HEK293 (cell line): ENCODE data around the gene ADAMTS10.
"Not testable (repeated sequence)": the region's sequence is repeated elsewhere in the genome, so short reads cannot be mapped to it uniquely, and the experiment has no call there.

Source experiments
- CTCF ChIA-PET: fragments of 350-600 bp; formaldehyde crosslinking; extraction: SDS; loops from one replicate; lab custom pipeline; 2021; ENCODE audit warnings: antibody characterized with exemption; lab: Yijun Ruan, JAX
- POLR2A ChIA-PET: fragments of 300-600 bp; formaldehyde crosslinking; extraction: SDS; loops from one replicate; lab custom pipeline; 2020; ENCODE audit warnings: antibody characterized with exemption, inconsistent platforms; lab: Yijun Ruan, JAX
- H3K27ac ChIP-seq: fragments of 200-500 bp; sonication (Bioruptor generic); 2 replicates; pipeline ENCODE4 v1.5.1; 2014; ENCODE audit warnings: low read depth, low read length, control low read depth, inconsistent platforms; ENCODE audit errors: extremely low read depth
- H3K36me3 ChIP-seq, 2 experiments: fragments of 200-500 bp in 1 of 2; sonication (Bioruptor generic) in 1 of 2; 1 replicate in 1 of 2; 2 replicates in 1 of 2; pipeline ENCODE4 v1.5.1; 2014 to 2017; ENCODE audit warnings: inconsistent platforms in 2 of 2, low read length in 2 of 2; ENCODE audit not compliant: control insufficient read depth in 2 of 2, insufficient read depth in 1 of 2
- H3K4me1 ChIP-seq: fragments of 200-500 bp; sonication (Bioruptor generic); 2 replicates; pipeline ENCODE4 v1.5.1; 2014; ENCODE audit warnings: mild to moderate bottlenecking, low read length, inconsistent platforms; ENCODE audit not compliant: control insufficient read depth, insufficient read depth
- H3K4me3 ChIP-seq: 2 replicates; pipeline ENCODE4 v1.5.1; 2011; ENCODE audit warnings: low read depth, mild to moderate bottlenecking, control low read depth, low read length, moderate library complexity
- H3K9me3 ChIP-seq: fragments of 200-500 bp; sonication (Bioruptor generic); 2 replicates; pipeline ENCODE4 v1.5.1; 2014; ENCODE audit warnings: low read depth, low read length, inconsistent platforms; ENCODE audit not compliant: control insufficient read depth, insufficient read depth
- EGR2 ChIP-seq: fragments of 450-650 bp; formaldehyde crosslinking; IDR thresholded peaks from 2 replicates; pipeline ENCODE4 v1.5.1; 2016; ENCODE audit warnings: low read depth, missing biosample characterization, missing genetic modification characterization
- GLIS2 ChIP-seq: fragments of 450-650 bp; formaldehyde crosslinking; IDR thresholded peaks from 2 replicates; pipeline ENCODE4 v1.5.1; 2016; ENCODE audit warnings: missing biosample characterization, missing genetic modification characterization
- IKZF3 ChIP-seq: fragments of 450-650 bp; IDR thresholded peaks from 2 replicates; pipeline ENCODE4 v1.5.0; 2018; ENCODE audit warnings: missing biosample characterization, mild to moderate bottlenecking, missing genetic modification characterization, moderate library complexity
- KLF8 ChIP-seq: fragments of 450-650 bp; formaldehyde crosslinking; IDR thresholded peaks from 2 replicates; pipeline ENCODE4 v1.5.1; 2016; ENCODE audit warnings: missing biosample characterization, missing genetic modification characterization
- TRIM28 ChIP-seq: IDR thresholded peaks from 2 replicates; pipeline ENCODE4 v1.6.1; 2011; ENCODE audit warnings: low read length, control low read depth, borderline replicate concordance
- YY1 ChIP-seq: fragments of 450-650 bp; formaldehyde crosslinking; IDR thresholded peaks from 2 replicates; pipeline ENCODE4 v1.5.1; 2018; ENCODE audit warnings: missing biosample characterization, missing genetic modification characterization
- YY2 ChIP-seq: fragments of 450-650 bp; formaldehyde crosslinking; IDR thresholded peaks from 2 replicates; pipeline ENCODE4 v1.5.1; 2016; ENCODE audit warnings: missing biosample characterization, missing genetic modification characterization
- ZBTB11 ChIP-seq: fragments of 450-650 bp; formaldehyde crosslinking; conservative IDR thresholded peaks from 2 replicates; pipeline ENCODE4 v1.5.1; 2016; ENCODE audit warnings: low read depth, missing biosample characterization, missing genetic modification characterization
- ZNF121 ChIP-seq: fragments of 450-650 bp; formaldehyde crosslinking; IDR thresholded peaks from 2 replicates; pipeline ENCODE4 v1.5.1; 2016; ENCODE audit warnings: missing biosample characterization, missing genetic modification characterization
- ZNF19 ChIP-seq: fragments of 450-650 bp; formaldehyde crosslinking; IDR thresholded peaks from 2 replicates; pipeline ENCODE4; 2016; ENCODE audit warnings: missing biosample characterization, missing genetic modification characterization, low read depth
- ZNF580 ChIP-seq: fragments of 450-650 bp; formaldehyde crosslinking; IDR thresholded peaks from 2 replicates; pipeline ENCODE4 v1.5.1; 2016; ENCODE audit warnings: missing biosample characterization, missing genetic modification characterization
- ZNF596 ChIP-seq: fragments of 450-650 bp; IDR thresholded peaks from 2 replicates; pipeline ENCODE4 v1.5.0; 2018; ENCODE audit warnings: missing biosample characterization, mild to moderate bottlenecking, missing genetic modification characterization, moderate library complexity
- ZNF639 ChIP-seq: fragments of 450-650 bp; formaldehyde crosslinking; IDR thresholded peaks from 2 replicates; pipeline ENCODE4 v1.5.1; 2016; ENCODE audit warnings: missing biosample characterization, missing genetic modification characterization
- ZNF664 ChIP-seq: fragments of 450-650 bp; formaldehyde crosslinking; IDR thresholded peaks from 2 replicates; pipeline ENCODE4 v1.5.1; 2016; ENCODE audit warnings: missing biosample characterization, missing genetic modification characterization
- ZNF777 ChIP-seq: fragments of 450-650 bp; formaldehyde crosslinking; IDR thresholded peaks from 2 replicates; pipeline ENCODE4 v1.5.1; 2017; ENCODE audit warnings: missing biosample characterization, missing genetic modification characterization, borderline replicate concordance
- TF ChIP-seq, protein P1 (sequence below): fragments of 450-650 bp; formaldehyde crosslinking; IDR thresholded peaks from 2 replicates; pipeline ENCODE4 v1.5.1; 2016; ENCODE audit warnings: missing biosample characterization, missing genetic modification characterization
- TF ChIP-seq, protein P2 (sequence below): fragments of 450-650 bp; formaldehyde crosslinking; IDR thresholded peaks from 2 replicates; pipeline ENCODE4 v1.5.0; 2017; ENCODE audit warnings: missing biosample characterization, missing genetic modification characterization, borderline replicate concordance

The ADAMTS10 gene

GRCh38 chr19:8557642-8558238 lies 52.8 kb downstream of the ADAMTS10 start:
- TF ChIP-seq GLIS2 (tag by site-specific recombination), result no peak
- TF ChIP-seq ZNF19, result no peak
- TF ChIP-seq, protein P1, sequence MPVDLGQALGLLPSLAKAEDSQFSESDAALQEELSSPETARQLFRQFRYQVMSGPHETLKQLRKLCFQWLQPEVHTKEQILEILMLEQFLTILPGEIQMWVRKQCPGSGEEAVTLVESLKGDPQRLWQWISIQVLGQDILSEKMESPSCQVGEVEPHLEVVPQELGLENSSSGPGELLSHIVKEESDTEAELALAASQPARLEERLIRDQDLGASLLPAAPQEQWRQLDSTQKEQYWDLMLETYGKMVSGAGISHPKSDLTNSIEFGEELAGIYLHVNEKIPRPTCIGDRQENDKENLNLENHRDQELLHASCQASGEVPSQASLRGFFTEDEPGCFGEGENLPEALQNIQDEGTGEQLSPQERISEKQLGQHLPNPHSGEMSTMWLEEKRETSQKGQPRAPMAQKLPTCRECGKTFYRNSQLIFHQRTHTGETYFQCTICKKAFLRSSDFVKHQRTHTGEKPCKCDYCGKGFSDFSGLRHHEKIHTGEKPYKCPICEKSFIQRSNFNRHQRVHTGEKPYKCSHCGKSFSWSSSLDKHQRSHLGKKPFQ (tag by site-specific recombination), result 0 out of 2 replicates have a peak, but pooled peaks have one; percentile 41
- Histone ChIP-seq H3K27ac (no peak overlapping the region), H3K4me1 (no peaks in the 10 kb centered on the region), H3K9me3 (no peaks in the 10 kb centered on the region), H3K4me3 (no peak overlapping the region), H3K36me3 (no peaks in the 10 kb centered on the region)
- CTCF ChIA-PET, result interaction anchor here (0.6 to 1.0 kb wide), 2 partner anchors 21 to 85 kb away, joined by 3 to 6 read pairs; no protein-coding TSS in a partner anchor
- POLR2A ChIA-PET, result interaction anchor here (0.7 to 1.3 kb wide), 2 partner anchors 44 to 235 kb away, joined by 3 read pairs; partner anchors contain the start of gene ZNF414

DNA sequence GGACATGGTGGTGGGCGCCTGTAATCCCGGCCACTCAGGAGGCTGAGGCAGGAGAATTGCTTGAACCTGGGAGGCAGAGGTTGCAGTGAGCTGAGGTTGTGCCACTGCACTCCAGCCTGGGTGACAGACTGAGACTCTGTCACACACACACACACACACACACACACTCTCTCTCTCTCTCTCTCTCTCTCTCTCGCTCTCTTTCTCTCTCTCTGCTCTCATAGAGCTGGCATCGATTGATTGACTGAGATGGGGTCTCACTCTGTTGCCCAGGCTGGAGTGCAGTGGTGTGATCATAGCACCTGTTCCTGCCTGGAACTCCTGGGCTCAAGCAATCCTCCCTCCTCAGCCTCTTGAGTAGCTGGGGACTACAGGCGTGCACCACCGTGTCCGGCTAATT lies 56.8 kb downstream of the ADAMTS10 start:
- H3K4me3 ChIP-seq, H3K36me3 ChIP-seq, H3K4me1 ChIP-seq, H3K9me3 ChIP-seq, H3K27ac ChIP-seq, POLR2A ChIA-PET: not testable (repeated sequence)
- CTCF ChIA-PET, result interaction anchor here (0.7 kb wide), 1 partner anchor 25 kb away, joined by 3 read pairs; no protein-coding TSS in a partner anchor
- TF ChIP-seq ZNF596 (tag by site-specific recombination), result peak; percentile 95
- TF ChIP-seq ZNF121, result 0 out of 2 replicates have a peak, but pooled peaks have one; percentile 33

DNA sequence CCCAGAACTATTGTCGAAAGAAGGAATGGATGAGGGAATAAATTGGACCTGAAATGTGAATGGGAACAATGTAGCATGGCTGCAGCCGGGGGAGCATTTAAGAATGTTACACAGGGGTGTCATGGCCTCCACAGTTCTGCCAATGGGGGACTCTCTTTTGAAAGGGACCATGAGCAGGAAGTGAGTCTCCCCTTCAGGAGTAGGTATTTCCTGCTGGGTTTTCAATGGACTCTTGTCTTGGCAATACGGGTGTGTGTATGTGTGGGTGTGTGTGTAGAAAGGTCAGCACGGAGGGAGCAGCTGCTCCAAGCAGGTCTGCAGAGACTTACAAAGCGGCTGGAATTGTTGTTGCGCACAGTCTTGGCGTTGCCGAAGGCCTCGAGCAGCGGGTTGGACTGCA lies 57.7 kb downstream of the ADAMTS10 start:
- Histone ChIP-seq H3K4me3 (no peak overlapping the region), H3K9me3 (no peaks in the 10 kb centered on the region), H3K27ac (no peak overlapping the region), H3K4me1 (no peaks in the 10 kb centered on the region), H3K36me3 (no peaks in the 10 kb centered on the region)
- POLR2A ChIA-PET, result no interaction called here
- CTCF ChIA-PET, result interaction anchor here (1.4 kb wide), 1 partner anchor 199 kb away, joined by 3 read pairs; no protein-coding TSS in a partner anchor
- peak; percentile 81 for TF ChIP-seq ZNF639 (tag by site-specific recombination)
- no peak for TF ChIP-seq TRIM28
- TF ChIP-seq IKZF3 (tag by site-specific recombination), result no peak
- TF ChIP-seq KLF8 (tag by site-specific recombination), result 0 out of 2 replicates have a peak, but pooled peaks have one; percentile 31
- TF ChIP-seq YY1 (tag by site-specific recombination), result peak; percentile 98
- 0 out of 2 replicates have a peak, but pooled peaks have one; percentile 9 for TF ChIP-seq ZNF777
- TF ChIP-seq ZNF664 (tag by site-specific recombination), result no peak
- peak; percentile 56 for TF ChIP-seq EGR2 (tag by site-specific recombination)
- TF ChIP-seq ZBTB11, result peak; percentile 98
- TF ChIP-seq YY2 (tag by site-specific recombination), result peak; percentile 93
- TF ChIP-seq, protein P2, sequence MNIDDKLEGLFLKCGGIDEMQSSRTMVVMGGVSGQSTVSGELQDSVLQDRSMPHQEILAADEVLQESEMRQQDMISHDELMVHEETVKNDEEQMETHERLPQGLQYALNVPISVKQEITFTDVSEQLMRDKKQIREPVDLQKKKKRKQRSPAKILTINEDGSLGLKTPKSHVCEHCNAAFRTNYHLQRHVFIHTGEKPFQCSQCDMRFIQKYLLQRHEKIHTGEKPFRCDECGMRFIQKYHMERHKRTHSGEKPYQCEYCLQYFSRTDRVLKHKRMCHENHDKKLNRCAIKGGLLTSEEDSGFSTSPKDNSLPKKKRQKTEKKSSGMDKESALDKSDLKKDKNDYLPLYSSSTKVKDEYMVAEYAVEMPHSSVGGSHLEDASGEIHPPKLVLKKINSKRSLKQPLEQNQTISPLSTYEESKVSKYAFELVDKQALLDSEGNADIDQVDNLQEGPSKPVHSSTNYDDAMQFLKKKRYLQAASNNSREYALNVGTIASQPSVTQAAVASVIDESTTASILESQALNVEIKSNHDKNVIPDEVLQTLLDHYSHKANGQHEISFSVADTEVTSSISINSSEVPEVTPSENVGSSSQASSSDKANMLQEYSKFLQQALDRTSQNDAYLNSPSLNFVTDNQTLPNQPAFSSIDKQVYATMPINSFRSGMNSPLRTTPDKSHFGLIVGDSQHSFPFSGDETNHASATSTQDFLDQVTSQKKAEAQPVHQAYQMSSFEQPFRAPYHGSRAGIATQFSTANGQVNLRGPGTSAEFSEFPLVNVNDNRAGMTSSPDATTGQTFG (tag by site-specific recombination), result 0 out of 2 replicates have a peak, but pooled peaks have one; percentile 17
- peak; percentile 57; the same call in 1 of the 2 replicates for TF ChIP-seq ZNF580
